Parathyroid adenoma (tissue), 2 donors: ENCODE measurements around the gene PHOX2A.

Experiments used
- H2AFZ ChIP-seq: fragments of 300-600 bp; sonication (generic); one replicate; pipeline ENCODE4 v1.7.0; 2017; ENCODE audit warnings: antibody characterized with exemption, mild to moderate bottlenecking
- H3K27ac ChIP-seq: fragments of 300-600 bp; sonication (generic); one replicate; pipeline ENCODE4 v1.7.0; 2017
- H3K27me3 ChIP-seq: fragments of 300-600 bp; sonication (generic); one replicate; pipeline ENCODE4 v1.7.0; 2017; ENCODE audit warnings: low read length; ENCODE audit not compliant: control insufficient read depth, insufficient read depth
- H3K36me3 ChIP-seq: fragments of 300-600 bp; sonication (generic); one replicate; pipeline ENCODE4 v1.7.0; 2017; ENCODE audit warnings: low read length; ENCODE audit not compliant: control insufficient read depth, insufficient read depth
- H3K4me1 ChIP-seq: fragments of 300-600 bp; sonication (generic); one replicate; pipeline ENCODE4 v1.7.0; 2017; ENCODE audit warnings: control low read depth
- H3K4me2 ChIP-seq: fragments of 300-600 bp; sonication (generic); one replicate; pipeline ENCODE4 v1.7.0; 2017; ENCODE audit warnings: low read length
- H3K4me3 ChIP-seq: fragments of 300-600 bp; sonication (generic); one replicate; pipeline ENCODE4 v1.7.0; 2017; ENCODE audit warnings: low read depth, low read length
- H3K79me2 ChIP-seq: fragments of 300-600 bp; sonication (generic); one replicate; pipeline ENCODE4 v1.7.0; 2017; ENCODE audit warnings: control low read depth
- H3K9ac ChIP-seq: fragments of 300-600 bp; sonication (generic); one replicate; pipeline ENCODE4 v1.7.0; 2017; ENCODE audit warnings: mild to moderate bottlenecking
- H3K9me3 ChIP-seq: fragments of 300-600 bp; sonication (generic); one replicate; pipeline ENCODE4 v1.7.0; 2017; ENCODE audit warnings: low read length; ENCODE audit not compliant: control insufficient read depth
- TF ChIP-seq, protein P1 (sequence below): fragments of 300-600 bp; sonication (generic); IDR thresholded peaks from one replicate; pipeline ENCODE4 v1.7.0; 2017; ENCODE audit warnings: antibody characterized with exemption, mild to moderate bottlenecking
- donor health status: primary hyperparathyroidism.

Gene PHOX2A

GRCh38 chr11:72190631-72191071 lies 53.3 kb downstream of the PHOX2A start:
- Histone ChIP-seq H3K79me2 (no peaks in the 10 kb centered on the region), H3K9ac (no peak overlapping the region), H3K4me1 (peaks cover 2% of the 10 kb centered on the region), H2AFZ (no peak overlapping the region), H3K4me2 (no peak overlapping the region), H3K36me3 (no peaks in the 10 kb centered on the region), H3K4me3 (no peak overlapping the region), H3K9me3 (no peaks in the 10 kb centered on the region), H3K27ac (no peak overlapping the region), H3K27me3 (no peaks in the 10 kb centered on the region)
- TF ChIP-seq, protein P1, sequence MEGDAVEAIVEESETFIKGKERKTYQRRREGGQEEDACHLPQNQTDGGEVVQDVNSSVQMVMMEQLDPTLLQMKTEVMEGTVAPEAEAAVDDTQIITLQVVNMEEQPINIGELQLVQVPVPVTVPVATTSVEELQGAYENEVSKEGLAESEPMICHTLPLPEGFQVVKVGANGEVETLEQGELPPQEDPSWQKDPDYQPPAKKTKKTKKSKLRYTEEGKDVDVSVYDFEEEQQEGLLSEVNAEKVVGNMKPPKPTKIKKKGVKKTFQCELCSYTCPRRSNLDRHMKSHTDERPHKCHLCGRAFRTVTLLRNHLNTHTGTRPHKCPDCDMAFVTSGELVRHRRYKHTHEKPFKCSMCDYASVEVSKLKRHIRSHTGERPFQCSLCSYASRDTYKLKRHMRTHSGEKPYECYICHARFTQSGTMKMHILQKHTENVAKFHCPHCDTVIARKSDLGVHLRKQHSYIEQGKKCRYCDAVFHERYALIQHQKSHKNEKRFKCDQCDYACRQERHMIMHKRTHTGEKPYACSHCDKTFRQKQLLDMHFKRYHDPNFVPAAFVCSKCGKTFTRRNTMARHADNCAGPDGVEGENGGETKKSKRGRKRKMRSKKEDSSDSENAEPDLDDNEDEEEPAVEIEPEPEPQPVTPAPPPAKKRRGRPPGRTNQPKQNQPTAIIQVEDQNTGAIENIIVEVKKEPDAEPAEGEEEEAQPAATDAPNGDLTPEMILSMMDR, result no peak

DNA sequence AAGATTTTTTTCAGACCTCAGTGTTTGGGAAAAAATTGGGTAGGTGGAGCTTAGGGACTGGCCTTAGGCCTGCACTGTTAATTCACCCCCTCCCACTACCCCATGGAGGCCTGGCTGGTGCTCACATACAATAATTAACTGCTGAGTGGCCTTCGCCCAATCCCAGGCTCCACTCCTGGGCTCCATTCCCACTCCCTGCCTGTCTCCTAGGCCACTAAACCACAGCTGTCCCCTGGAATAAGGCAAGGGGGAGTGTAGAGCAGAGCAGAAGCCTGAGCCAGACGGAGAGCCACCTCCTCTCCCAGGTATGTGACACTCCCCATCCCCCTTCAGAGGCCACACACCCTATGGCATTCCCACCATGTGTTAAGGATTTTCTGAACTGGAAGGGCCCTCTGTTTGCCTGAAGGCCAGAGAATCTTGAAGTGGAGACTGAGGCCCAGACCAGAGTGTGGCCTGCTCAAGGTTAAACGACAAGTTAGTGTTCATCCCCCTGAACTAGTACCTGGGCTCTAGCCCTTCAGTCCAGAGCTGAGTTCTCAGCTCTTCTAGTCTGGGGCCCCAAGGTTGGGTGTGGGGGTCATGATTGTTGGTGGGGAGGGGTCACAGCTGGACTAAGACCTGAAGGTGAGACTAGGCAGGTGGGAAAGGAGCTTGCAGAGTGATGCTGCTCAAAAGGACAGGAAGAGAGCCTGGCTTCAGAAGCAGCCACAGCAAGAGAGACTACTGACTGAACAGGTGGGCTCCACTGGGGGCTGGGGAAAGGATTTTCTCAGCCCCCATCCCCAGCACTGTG lies 54.3 kb downstream of the PHOX2A start:
- Histone ChIP-seq H3K27ac (no peak overlapping the region), H3K4me3 (no peak overlapping the region), H3K9ac (no peak overlapping the region), H2AFZ (no peak overlapping the region), H3K36me3 (no peaks in the 10 kb centered on the region), H3K4me1 (peaks cover 2% of the 10 kb centered on the region), H3K9me3 (no peaks in the 10 kb centered on the region), H3K4me2 (no peak overlapping the region), H3K27me3 (no peaks in the 10 kb centered on the region), H3K79me2 (no peaks in the 10 kb centered on the region)
- TF ChIP-seq, protein P1, result no peak
